Cardiac fibroblast (primary cell): ENCODE measurements around the gene GOLPH3.
"Not testable (repeated sequence)": the region's sequence is repeated elsewhere in the genome, so short reads cannot be mapped to it uniquely, and the experiment has no call there.

Source experiments
- DNase-seq, 2 donors: peaks; one replicate each; pipeline versions ENCODE4 v3.0.0 to v3.0.0-alpha.2; 2010; ENCODE audit warnings: low read depth in 2 of 2
- H3K4me3 ChIP-seq, 2 donors: replicated peaks in 1 of 2; 1 replicate in 1 of 2; 2 replicates in 1 of 2; pipeline ENCODE4 v1.5.1; 2011; ENCODE audit warnings: low read depth in 2 of 2, low read length in 2 of 2, mild to moderate bottlenecking in 2 of 2, moderate library complexity in 1 of 2
- TF ChIP-seq, protein P1 (sequence below): IDR thresholded peaks from one replicate; pipeline ENCODE4 v1.5.1; 2011; ENCODE audit warnings: low read depth, mild to moderate bottlenecking, low read length, inconsistent platforms

GOLPH3 gene

DNA sequence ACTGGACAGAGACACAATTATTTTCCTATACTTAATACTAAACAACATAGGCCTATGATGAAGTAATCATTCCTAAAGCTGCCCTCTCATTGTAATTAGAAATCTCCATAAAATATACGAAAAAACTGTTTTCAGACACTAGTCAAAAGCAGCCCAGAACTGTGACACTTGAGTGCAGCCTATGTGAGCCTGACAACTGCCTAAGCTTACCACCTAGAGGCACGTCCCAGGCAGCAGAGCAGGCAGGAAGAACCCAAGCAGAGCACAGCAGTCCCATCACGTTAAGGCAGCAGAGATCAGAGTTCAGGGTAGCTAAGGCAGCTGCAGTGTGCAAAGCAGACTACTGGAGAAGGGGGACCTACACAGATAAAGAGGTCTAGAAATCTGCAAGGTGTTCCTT lies 46.4 kb downstream of the GOLPH3 start:
- TF ChIP-seq, protein P1, sequence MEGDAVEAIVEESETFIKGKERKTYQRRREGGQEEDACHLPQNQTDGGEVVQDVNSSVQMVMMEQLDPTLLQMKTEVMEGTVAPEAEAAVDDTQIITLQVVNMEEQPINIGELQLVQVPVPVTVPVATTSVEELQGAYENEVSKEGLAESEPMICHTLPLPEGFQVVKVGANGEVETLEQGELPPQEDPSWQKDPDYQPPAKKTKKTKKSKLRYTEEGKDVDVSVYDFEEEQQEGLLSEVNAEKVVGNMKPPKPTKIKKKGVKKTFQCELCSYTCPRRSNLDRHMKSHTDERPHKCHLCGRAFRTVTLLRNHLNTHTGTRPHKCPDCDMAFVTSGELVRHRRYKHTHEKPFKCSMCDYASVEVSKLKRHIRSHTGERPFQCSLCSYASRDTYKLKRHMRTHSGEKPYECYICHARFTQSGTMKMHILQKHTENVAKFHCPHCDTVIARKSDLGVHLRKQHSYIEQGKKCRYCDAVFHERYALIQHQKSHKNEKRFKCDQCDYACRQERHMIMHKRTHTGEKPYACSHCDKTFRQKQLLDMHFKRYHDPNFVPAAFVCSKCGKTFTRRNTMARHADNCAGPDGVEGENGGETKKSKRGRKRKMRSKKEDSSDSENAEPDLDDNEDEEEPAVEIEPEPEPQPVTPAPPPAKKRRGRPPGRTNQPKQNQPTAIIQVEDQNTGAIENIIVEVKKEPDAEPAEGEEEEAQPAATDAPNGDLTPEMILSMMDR, result no peak
- no peak for DNase-seq
- H3K4me3 ChIP-seq, result no peak overlapping the region

DNA sequence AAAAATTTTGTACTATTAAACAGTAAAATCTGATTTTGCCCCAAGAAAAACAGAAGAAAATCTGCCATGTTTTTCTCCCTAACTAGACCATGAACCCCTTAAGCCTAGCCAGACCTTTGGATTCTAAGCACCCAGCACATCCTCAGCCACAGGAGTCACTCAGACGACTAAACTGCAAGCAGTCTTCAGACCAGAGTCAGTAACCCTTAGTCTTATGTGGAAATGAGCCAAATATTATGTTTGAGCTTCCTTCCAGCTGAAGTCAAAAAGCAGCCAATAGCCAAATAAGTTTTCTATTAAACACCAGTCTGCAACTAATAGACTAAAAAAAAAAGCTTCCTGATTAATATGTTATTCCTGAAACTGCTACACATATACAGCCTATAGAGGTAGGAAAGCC lies 47.4 kb downstream of the GOLPH3 start:
- TF ChIP-seq, protein P1, result no peak
- peak; percentile 19 to 40 for DNase-seq

GRCh38 chr5:32123889-32124676 lies 50.0 kb downstream of the GOLPH3 start:
- no peak overlapping the region for H3K4me3 ChIP-seq
- TF ChIP-seq, protein P1, result no peak
- no peak for DNase-seq

More for the DNA sequence above, 47.4 kb downstream of the GOLPH3 start:
- H3K4me3 ChIP-seq, result no peak overlapping the region

DNA sequence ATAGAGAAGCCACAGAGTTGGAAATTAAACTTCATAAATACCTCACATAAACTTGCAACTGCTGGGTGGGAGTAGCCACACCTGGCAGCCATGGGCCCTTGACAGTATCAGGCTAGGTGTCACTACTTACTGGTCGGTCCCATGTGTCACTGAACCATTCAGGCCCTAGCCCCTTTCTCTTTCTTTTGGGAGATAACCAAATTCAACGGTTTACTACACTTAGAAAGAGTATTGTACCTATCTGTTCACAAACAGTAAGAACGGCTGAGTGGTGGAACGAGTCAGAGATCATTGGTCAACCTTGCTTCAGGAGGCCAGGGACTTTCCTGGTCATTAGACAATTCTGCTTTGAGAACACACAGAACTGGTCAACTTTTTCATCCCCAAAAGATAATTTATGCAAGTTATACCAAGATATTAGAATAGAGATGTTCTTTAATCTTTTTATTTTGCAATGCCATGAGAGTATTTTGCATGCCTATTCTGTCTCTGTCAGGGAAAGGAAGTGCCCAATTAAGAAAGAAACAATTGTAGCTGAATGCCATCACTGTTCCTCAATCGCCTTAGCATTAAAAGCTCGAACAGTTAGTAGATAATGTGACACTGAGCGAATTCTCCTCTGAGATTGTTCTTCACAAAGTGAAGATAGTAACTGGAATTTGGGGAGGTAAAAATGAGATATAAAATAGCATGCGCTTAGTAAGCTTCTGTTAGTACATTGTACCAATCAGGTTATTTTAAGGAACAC lies 50.9 kb downstream of the GOLPH3 start:
- no peak overlapping the region for H3K4me3 ChIP-seq
- TF ChIP-seq, protein P1, result no peak
- peak in 1 of 2 donors; percentile 42 for DNase-seq

DNA sequence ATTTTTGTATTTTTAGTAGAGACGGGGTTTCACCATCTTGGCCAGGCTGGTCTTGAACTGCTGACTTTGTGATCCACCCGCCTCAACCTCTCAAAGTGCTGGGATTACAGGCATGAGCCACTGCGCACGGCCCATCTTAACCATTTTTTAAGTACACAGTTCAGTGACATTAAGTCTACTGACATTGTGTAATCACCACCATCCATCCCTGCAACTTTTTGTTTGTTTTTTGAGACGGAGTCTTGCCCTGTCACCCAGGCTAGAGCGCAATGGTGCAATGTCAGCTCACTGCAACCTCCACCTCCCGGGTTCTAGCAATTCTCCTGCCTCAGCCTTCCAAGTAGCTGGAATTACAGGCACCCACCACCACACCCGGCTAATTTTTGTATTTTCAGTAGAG lies 55.2 kb downstream of the GOLPH3 start:
- DNase-seq, H3K4me3 ChIP-seq: not testable (repeated sequence)

DNA sequence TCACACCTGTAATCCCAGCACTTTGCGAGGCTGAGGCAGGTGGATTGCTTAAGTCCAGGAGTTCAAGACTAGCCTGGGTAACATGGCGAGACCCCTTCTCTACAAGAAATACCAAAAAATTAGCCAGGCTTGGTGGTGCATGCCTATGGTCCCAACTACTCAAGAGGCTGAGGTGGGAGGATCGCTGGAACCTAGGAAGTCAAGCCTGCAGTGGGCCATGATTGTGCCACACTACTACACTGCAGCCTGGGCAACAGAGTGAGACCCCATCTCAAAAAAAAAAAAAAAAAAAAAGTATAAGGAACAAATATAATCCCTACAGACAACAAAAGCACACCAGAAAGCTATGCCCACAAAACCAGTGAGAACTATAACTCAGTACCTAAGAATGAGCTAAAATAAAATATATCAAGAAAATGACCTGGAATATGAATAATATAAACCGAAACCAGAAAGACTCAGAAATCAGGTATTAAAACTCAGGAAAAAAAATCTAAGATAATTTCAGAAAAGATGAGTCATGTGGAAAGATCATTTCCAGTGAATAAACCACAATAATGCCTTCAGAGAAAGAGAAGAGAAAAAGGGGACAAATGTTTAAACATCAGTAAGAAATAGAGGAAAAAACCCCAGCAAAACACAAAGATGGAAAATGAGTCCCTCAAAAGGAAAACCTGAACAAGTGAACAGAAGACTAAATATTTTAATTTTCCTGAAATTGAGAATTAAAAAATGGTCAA lies 57.4 kb downstream of the GOLPH3 start:
- TF ChIP-seq, protein P1, result no peak
- H3K4me3 ChIP-seq, result no peak overlapping the region
- peak in 1 of 2 donors; percentile 35 for DNase-seq

DNA sequence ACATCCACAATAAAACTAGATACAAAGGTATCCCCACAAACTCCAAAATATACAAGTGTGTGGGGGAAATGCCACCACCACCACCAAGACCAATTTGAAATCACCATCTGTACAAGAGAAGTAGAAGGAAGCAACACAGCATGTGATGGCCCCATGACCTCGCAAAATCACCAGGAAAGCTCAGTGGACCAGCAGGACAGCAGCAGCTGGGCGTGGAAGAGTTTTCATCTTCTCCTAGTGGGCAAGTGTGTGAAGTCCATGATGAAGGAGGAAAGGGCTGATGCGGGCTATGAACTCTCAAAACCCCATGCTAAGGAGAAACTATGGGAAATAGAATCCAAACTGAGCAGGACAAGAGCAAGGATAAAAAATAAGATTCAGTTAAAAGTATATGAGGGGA lies 58.1 kb downstream of the GOLPH3 start:
- H3K4me3 ChIP-seq, result no peak overlapping the region
- TF ChIP-seq, protein P1, result no peak
- no peak for DNase-seq
